ENCODE measurements around the gene MTHFD1L.

The MTHFD1L gene

GRCh38 chr6:151014404-151015100 lies 149.1 kb downstream of the MTHFD1L start:
- TF ChIP-seq, protein P1, sequence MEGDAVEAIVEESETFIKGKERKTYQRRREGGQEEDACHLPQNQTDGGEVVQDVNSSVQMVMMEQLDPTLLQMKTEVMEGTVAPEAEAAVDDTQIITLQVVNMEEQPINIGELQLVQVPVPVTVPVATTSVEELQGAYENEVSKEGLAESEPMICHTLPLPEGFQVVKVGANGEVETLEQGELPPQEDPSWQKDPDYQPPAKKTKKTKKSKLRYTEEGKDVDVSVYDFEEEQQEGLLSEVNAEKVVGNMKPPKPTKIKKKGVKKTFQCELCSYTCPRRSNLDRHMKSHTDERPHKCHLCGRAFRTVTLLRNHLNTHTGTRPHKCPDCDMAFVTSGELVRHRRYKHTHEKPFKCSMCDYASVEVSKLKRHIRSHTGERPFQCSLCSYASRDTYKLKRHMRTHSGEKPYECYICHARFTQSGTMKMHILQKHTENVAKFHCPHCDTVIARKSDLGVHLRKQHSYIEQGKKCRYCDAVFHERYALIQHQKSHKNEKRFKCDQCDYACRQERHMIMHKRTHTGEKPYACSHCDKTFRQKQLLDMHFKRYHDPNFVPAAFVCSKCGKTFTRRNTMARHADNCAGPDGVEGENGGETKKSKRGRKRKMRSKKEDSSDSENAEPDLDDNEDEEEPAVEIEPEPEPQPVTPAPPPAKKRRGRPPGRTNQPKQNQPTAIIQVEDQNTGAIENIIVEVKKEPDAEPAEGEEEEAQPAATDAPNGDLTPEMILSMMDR (IDR thresholded peaks at IDR 0.05; ENCODE audit: low read depth, low read length): peak; percentile 97
- H3K4me3 ChIP-seq (replicated peaks in 1 of 2; ENCODE audit: low read depth in 2 of 2, low read length in 2 of 2): no peak overlapping the region
- peak; percentile 78 to 79 for DNase-seq (ENCODE audit: low read depth in 2 of 2)

DNA sequence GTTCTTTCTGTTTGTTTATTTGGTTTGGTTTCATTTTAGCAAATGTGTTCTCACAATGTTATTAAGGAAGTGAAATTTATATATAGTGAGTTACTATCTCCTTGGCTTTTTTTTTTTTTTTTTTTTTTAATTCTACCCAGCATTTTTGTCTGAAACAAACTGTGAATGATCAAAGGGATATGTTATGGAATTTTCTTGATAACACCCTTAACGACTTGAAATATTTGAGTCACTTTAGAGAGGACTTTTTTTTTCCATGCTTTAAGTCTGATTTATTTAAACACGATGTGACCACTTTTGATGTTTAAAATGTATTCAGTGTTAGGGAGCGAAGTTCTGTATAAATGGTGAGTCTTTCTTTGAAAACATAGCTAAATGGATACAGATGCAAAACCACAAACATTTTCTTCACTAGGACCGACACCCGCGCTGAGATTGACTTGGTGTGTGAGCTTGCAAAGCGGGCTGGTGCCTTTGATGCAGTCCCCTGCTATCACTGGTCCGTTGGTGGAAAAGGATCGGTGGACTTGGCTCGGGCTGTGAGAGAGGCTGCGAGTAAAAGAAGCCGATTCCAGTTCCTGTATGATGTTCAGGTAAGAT lies 149.7 kb downstream of the MTHFD1L start:
- TF ChIP-seq, protein P1 (IDR thresholded peaks at IDR 0.05; ENCODE audit: low read depth, low read length): no peak
- no peak for DNase-seq (ENCODE audit: low read depth in 2 of 2)
- no peak overlapping the region for H3K4me3 ChIP-seq (replicated peaks in 1 of 2; ENCODE audit: low read depth in 2 of 2, low read length in 2 of 2)

GRCh38 chr6:151016107-151016506 lies 150.6 kb downstream of the MTHFD1L start:
- TF ChIP-seq, protein P1 (IDR thresholded peaks at IDR 0.05; ENCODE audit: low read depth, low read length): no peak
- no peak for DNase-seq (ENCODE audit: low read depth in 2 of 2)
- no peak overlapping the region for H3K4me3 ChIP-seq (replicated peaks in 1 of 2; ENCODE audit: low read depth in 2 of 2, low read length in 2 of 2)

- TF ChIP-seq, protein P1 (IDR thresholded peaks at IDR 0.05; ENCODE audit: low read depth, low read length): no peak
- no peak overlapping the region for H3K4me3 ChIP-seq (replicated peaks in 1 of 2; ENCODE audit: low read depth in 2 of 2, low read length in 2 of 2)
- no peak for DNase-seq (ENCODE audit: low read depth in 2 of 2)
These were observed 152.5 kb downstream of the MTHFD1L start for GRCh38 chr6:151018046-151018445.

- TF ChIP-seq, protein P1 (IDR thresholded peaks at IDR 0.05; ENCODE audit: low read depth, low read length): no peak
- DNase-seq (ENCODE audit: low read depth in 2 of 2): no peak
- H3K4me3 ChIP-seq (replicated peaks in 1 of 2; ENCODE audit: low read depth in 2 of 2, low read length in 2 of 2): no peak overlapping the region
These were observed 153.6 kb downstream of the MTHFD1L start for GRCh38 chr6:151018911-151019782.

DNA sequence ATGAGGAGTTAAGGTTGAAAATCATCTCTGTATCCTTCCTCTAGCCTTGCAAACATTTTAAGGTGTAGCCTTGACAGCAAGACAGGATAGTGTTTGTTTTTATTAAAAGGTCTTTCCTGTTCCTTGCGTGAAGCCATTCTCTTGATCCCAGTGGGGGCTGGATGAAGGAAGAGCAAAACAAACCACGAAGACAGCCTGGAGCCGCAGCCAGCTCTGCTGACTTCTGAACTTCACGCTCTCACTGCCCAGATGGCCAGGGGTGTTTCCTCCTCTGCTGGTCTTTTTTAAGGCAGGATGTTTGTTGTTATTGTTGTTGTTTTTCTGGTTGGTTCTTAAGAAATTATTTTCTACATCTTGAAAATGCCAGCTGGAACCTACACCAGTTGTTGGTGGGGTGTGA lies 156.4 kb downstream of the MTHFD1L start:
- TF ChIP-seq, protein P1 (IDR thresholded peaks at IDR 0.05; ENCODE audit: low read depth, low read length): no peak
- no peak overlapping the region for H3K4me3 ChIP-seq (replicated peaks in 1 of 2; ENCODE audit: low read depth in 2 of 2, low read length in 2 of 2)
- DNase-seq (ENCODE audit: low read depth in 2 of 2): peak in 1 of 2 donors; percentile 31
